Measurements from ENCODE around the gene JDP2. TPM values are rescaled to one million over a fixed set of nuclear protein-coding genes. Genes with fewer than 3 reads are reported as not detected.

Gene JDP2
- total RNA-seq, 1 donor from 2014 or later = 43.5 TPM

GRCh38 chr14:75438486-75439080 is 10.8 kb downstream of the JDP2 start:
- no peak overlapping the region for H3K4me3 ChIP-seq (ENCODE audit: low read depth, low read length)
- H3K36me3 ChIP-seq (ENCODE audit: control insufficient read depth, insufficient read depth, low read length) = no peaks in the 10 kb centered on the region
- no peaks in the 10 kb centered on the region for H3K27me3 ChIP-seq (ENCODE audit: control insufficient read depth, insufficient read depth, low read length)
- DNase-seq (ENCODE audit: low read depth) = no peak
- no peak for TF ChIP-seq CTCF (IDR thresholded peaks at IDR 0.05; ENCODE audit: insufficient read depth, low read length, poor library complexity, severe bottlenecking)

GRCh38 chr14:75439989-75440388 is 12.2 kb downstream of the JDP2 start:
- Histone ChIP-seq H3K4me3 (ENCODE audit: low read depth, low read length) (no peak overlapping the region), H3K36me3 (ENCODE audit: control insufficient read depth, insufficient read depth, low read length) (no peaks in the 10 kb centered on the region), H3K27me3 (ENCODE audit: control insufficient read depth, insufficient read depth, low read length) (no peaks in the 10 kb centered on the region)
- TF ChIP-seq CTCF (IDR thresholded peaks at IDR 0.05; ENCODE audit: insufficient read depth, low read length, poor library complexity, severe bottlenecking) = no peak
- no peak for DNase-seq (ENCODE audit: low read depth)

GRCh38 chr14:75440733-75441477 is 13.1 kb downstream of the JDP2 start:
- Histone ChIP-seq H3K27me3 (ENCODE audit: control insufficient read depth, insufficient read depth, low read length) (no peaks in the 10 kb centered on the region), H3K36me3 (ENCODE audit: control insufficient read depth, insufficient read depth, low read length) (no peaks in the 10 kb centered on the region), H3K4me3 (ENCODE audit: low read depth, low read length) (no peak overlapping the region)
- DNase-seq (ENCODE audit: low read depth) = no peak
- TF ChIP-seq CTCF (IDR thresholded peaks at IDR 0.05; ENCODE audit: insufficient read depth, low read length, poor library complexity, severe bottlenecking) = no peak

- H3K27me3 ChIP-seq (ENCODE audit: control insufficient read depth, insufficient read depth, low read length) = no peaks in the 10 kb centered on the region
- no peaks in the 10 kb centered on the region for H3K36me3 ChIP-seq (ENCODE audit: control insufficient read depth, insufficient read depth, low read length)
- no peak for TF ChIP-seq CTCF (IDR thresholded peaks at IDR 0.05; ENCODE audit: insufficient read depth, low read length, poor library complexity, severe bottlenecking)
- H3K4me3 ChIP-seq (ENCODE audit: low read depth, low read length) = no peak overlapping the region
- no peak for DNase-seq (ENCODE audit: low read depth)
Observed at GRCh38 chr14:75441728-75442127, 13.9 kb downstream of the JDP2 start.

- no peak for TF ChIP-seq CTCF (IDR thresholded peaks at IDR 0.05; ENCODE audit: insufficient read depth, low read length, poor library complexity, severe bottlenecking)
- Histone ChIP-seq H3K36me3 (ENCODE audit: control insufficient read depth, insufficient read depth, low read length) (no peaks in the 10 kb centered on the region), H3K4me3 (ENCODE audit: low read depth, low read length) (no peak overlapping the region), H3K27me3 (ENCODE audit: control insufficient read depth, insufficient read depth, low read length) (no peaks in the 10 kb centered on the region)
- DNase-seq (ENCODE audit: low read depth) = no peak
Observed at GRCh38 chr14:75442166-75442565, 14.3 kb downstream of the JDP2 start.
